Endothelial cell of hepatic sinusoid (primary cell): ENCODE data around the gene OR6C3.
"Not testable (repeated sequence)": the region's sequence is repeated elsewhere in the genome, so short reads cannot be mapped to it uniquely, and the experiment has no call there.

Experiments used
- in situ Hi-C: cut with HindIII; loops from 2 replicates; pipeline ENCODE4 v1.10.0; 2017; ENCODE audit warnings: low sequenced_read_pairs

OR6C3 gene

DNA sequence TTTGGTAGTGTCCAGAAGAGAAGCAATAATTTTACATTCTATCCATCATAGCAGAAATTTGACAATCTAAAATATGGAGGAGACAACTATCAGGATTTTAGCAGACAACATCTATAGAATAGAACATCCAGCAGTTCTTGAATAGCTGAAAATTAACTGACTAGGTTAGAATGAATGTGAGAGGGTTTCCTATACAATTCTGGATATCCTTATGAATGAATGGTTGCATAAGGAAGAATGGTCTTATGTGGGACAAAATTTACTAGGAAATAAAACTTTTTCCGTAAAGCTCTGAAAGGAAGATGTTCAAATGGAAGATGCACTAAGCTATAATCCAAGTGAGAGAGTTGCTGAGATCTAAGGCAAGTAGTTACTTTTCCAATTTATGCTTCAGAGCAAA is at the start of gene OR6C3:
Gene OR6C3 (plus strand): TSS at position 301 of the 400 bp plus-strand sequence. CDS start 955 bp downstream, outside the sequence.
- in situ Hi-C loops = no loop called here

GRCh38 chr12:55280991-55281390 is 49.6 kb upstream of the OR6C3 start:
- in situ Hi-C loops = no loop called here

GRCh38 chr12:55289999-55290398 is 40.5 kb upstream of the OR6C3 start:
- in situ Hi-C loops = loop anchor here (5.0 kb wide), 1 partner anchor 32 kb away; no protein-coding TSS in a partner anchor

DNA sequence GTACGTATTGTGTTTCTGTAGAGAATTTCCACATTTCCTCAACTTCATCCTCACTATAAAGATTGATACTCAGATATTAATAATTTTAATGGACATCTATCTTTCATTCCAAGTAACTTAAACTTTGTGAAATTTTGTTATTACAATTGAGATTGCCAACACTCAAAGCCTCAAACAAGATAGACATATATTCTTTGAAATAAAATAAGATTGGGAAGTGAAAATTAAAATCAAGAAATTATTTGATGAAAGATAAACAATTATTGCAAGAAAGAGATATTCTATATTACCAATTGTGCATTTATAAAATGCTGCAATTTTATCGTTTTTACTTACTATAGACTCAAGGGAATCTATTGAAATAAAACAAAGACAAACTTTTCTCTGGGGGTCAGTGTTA is 34.1 kb upstream of the OR6C3 start, which contains the start of gene OR6C6:
Gene OR6C6 (minus strand): TSS at position 101 of the 400 bp plus-strand sequence. CDS start 1,337 bp downstream, outside the sequence.
- in situ Hi-C loops = no loop called here

GRCh38 chr12:55314043-55314442 is 16.5 kb upstream of the OR6C3 start, which contains the start of gene OR6C1:
Gene OR6C1, plus strand, starts transcription at chr12:55314343. Its CDS starts 6,257 bp downstream, at chr12:55320600.
- in situ Hi-C loops = no loop called here

- in situ Hi-C loops = loop anchor here (5.0 kb wide), 2 partner anchors 33 to 73 kb away; no protein-coding TSS in a partner anchor
Measured at GRCh38 chr12:55320201-55320600, 10.3 kb upstream of the OR6C3 start.

GRCh38 chr12:55325801-55326200 is 4.7 kb upstream of the OR6C3 start:
- in situ Hi-C loops = not testable (repeated sequence)

- in situ Hi-C loops = no loop called here
Measured at GRCh38 chr12:55336002-55336401, 5.5 kb downstream of the OR6C3 start.

- in situ Hi-C loops = not testable (repeated sequence)
Measured at GRCh38 chr12:55355338-55355737, 24.8 kb downstream of the OR6C3 start.

GRCh38 chr12:55362675-55363074 is 32.1 kb downstream of the OR6C3 start, which contains the start of gene OR6C75:
Gene OR6C75, plus strand, starts transcription at chr12:55362975. Its CDS starts 2,136 bp downstream, at chr12:55365111.
- in situ Hi-C loops = no loop called here

DNA sequence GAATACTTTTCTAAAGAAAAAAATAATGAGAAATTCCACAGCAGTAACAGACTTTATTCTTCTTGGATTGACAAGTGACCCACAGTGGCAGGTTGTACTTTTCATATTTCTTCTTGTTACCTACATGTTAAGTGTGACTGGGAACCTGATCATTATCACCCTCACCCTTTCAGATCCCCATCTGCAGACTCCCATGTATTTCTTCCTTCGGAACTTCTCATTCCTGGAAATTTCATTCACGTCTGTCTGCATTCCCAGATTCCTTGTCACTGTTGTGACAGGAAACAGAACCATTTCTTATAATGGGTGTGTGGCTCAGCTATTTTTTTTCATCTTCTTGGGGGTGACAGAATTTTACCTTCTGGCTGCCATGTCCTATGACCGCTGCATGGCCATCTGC is 34.5 kb downstream of the OR6C3 start:
- in situ Hi-C loops = no loop called here

DNA sequence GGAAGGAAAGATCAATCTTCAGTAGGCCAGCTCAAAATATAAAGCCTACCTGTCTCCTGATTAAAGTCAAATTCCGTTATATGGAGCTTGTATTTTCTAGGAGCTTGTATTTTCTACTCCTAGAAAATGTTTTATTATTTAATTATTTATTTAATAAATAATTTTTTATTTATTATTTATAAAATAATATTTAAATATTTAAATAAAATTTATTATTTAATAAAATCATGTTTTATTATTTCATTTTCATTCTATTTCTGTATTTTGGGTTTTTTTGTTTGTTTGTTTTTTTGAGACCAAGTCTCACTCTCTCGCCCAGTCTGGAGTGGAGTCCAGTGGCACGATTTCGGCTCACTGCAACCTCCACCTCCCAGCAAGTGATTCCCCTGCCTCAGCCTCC is 42.0 kb downstream of the OR6C3 start:
- in situ Hi-C loops = no loop called here
